Upper lobe of left lung (tissue), 4 donors: Measurements from ENCODE around the gene ANO10.

ENCODE experiments used
- CTCF ChIP-seq, 6 experiments: fragments of 450-650 bp in 4 of 6; fragments of 200-600 bp in 2 of 6; sonication (generic) in 2 of 6; IDR thresholded peaks; one replicate each; pipeline ENCODE4 v1.5.1; 2016 to 2019; ENCODE audit warnings: antibody characterized with exemption in 6 of 6
- POLR2A ChIP-seq, 4 donors: fragments of 450-650 bp; IDR thresholded peaks; one replicate each; pipeline ENCODE4 v1.5.1; 2016 to 2017; ENCODE audit warnings: antibody characterized with exemption in 4 of 4, mild to moderate bottlenecking in 2 of 4

- TF ChIP-seq CTCF (IDR thresholded peaks at IDR 0.05) (no peak), POLR2A (IDR thresholded peaks at IDR 0.05) (no peak)
Measured at GRCh38 chr3:43343185-43343584, 278.6 kb downstream of the ANO10 start.
